ENCODE measurements around the gene SLC39A12.

GRCh38 chr10:17961551-17962422 is 10.1 kb downstream of the SLC39A12 start:
- TF ChIP-seq ZBTB21 (CRISPR knock-in tag; IDR thresholded peaks at IDR 0.05) (no peak), ZBTB2 (CRISPR knock-in tag; IDR thresholded peaks at IDR 0.05; ENCODE audit: low read depth) (no peak), RELA (CRISPR knock-in tag; IDR thresholded peaks at IDR 0.05) (no peak), ZNF513 (CRISPR knock-in tag; conservative IDR thresholded peaks at IDR 0.05) (no peak), CTCF (CRISPR knock-in tag; IDR thresholded peaks at IDR 0.05) (no peak), HOXD1 (CRISPR knock-in tag; IDR thresholded peaks at IDR 0.05) (no peak), SMYD3 (CRISPR knock-in tag; IDR thresholded peaks at IDR 0.05) (no peak)

All from HepG2 (cell line).